A549 (cell line): Measurements from ENCODE around the gene TPCN2.

Experiments
- EP300 ChIP-seq, 2 experiments: fragments of >200 bp; sonication (Bioruptor Twin); formaldehyde crosslinking; IDR thresholded peaks; 2 replicates in 1 of 2; 3 replicates in 1 of 2; pipeline ENCODE4 v1.6.1; 2016 to 2017
- JUN ChIP-seq, 2 experiments: fragments of >200 bp; sonication (Bioruptor Twin); formaldehyde crosslinking; IDR thresholded peaks; 2 replicates in 1 of 2; 3 replicates in 1 of 2; pipeline ENCODE4 v1.6.1; 2016 to 2017
- MAX ChIP-seq: IDR thresholded peaks from 2 replicates; pipeline ENCODE4 v1.6.1; 2012
- NR3C1 ChIP-seq: fragments of >200 bp; sonication (Bioruptor Twin); formaldehyde crosslinking; IDR thresholded peaks from 3 replicates; pipeline ENCODE4 v1.6.1; 2017
- POLR2A ChIP-seq: IDR thresholded peaks from 2 replicates; pipeline ENCODE4 v1.6.1; 2012; ENCODE audit warnings: mild to moderate bottlenecking, low read length
- RFX5 ChIP-seq: fragments of 450-650 bp; IDR thresholded peaks from 2 replicates; pipeline ENCODE4 v1.7.1; 2014; ENCODE audit warnings: antibody characterized with exemption, mild to moderate bottlenecking, moderate library complexity
- TF ChIP-seq, protein P1 (sequence below): fragments of >200 bp; sonication (Bioruptor Twin); formaldehyde crosslinking; IDR thresholded peaks from 3 replicates; pipeline ENCODE4 v1.5.1; 2016

GRCh38 chr11:69053169-69053477 is 4.4 kb downstream of the TPCN2 start:
- TF ChIP-seq, protein P1, sequence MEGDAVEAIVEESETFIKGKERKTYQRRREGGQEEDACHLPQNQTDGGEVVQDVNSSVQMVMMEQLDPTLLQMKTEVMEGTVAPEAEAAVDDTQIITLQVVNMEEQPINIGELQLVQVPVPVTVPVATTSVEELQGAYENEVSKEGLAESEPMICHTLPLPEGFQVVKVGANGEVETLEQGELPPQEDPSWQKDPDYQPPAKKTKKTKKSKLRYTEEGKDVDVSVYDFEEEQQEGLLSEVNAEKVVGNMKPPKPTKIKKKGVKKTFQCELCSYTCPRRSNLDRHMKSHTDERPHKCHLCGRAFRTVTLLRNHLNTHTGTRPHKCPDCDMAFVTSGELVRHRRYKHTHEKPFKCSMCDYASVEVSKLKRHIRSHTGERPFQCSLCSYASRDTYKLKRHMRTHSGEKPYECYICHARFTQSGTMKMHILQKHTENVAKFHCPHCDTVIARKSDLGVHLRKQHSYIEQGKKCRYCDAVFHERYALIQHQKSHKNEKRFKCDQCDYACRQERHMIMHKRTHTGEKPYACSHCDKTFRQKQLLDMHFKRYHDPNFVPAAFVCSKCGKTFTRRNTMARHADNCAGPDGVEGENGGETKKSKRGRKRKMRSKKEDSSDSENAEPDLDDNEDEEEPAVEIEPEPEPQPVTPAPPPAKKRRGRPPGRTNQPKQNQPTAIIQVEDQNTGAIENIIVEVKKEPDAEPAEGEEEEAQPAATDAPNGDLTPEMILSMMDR: no peak
- no peak for TF ChIP-seq EP300 (IDR thresholded peaks at IDR 0.05)
- TF ChIP-seq NR3C1: no peak
- TF ChIP-seq POLR2A: no peak
- no peak for TF ChIP-seq JUN (IDR thresholded peaks at IDR 0.05)
- TF ChIP-seq RFX5: no peak
- no peak for TF ChIP-seq MAX
